Measurements from ENCODE around the gene C1GALT1.

DNA sequence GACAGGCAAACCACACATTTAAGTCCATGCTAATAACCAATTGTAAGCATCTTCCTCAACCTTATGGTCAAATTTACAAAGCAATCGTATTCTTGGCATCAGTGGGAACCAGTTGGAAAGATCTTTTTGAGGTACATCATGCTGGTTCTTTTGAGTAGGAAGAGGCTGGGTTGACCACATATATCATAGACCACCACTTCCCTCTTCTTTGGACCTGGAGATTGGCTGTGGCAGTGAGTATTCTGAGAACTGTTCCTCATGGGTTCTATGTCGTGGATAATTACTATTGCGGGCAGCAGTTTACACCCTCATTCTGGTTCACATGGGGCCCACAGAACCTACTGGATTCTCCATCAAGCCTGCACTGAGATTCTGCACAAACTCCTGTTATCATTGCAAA, 35.5 kb upstream of the C1GALT1 start:
- TF ChIP-seq EZH2 (IDR thresholded peaks at IDR 0.05; ENCODE audit: borderline replicate concordance) (no peak), EZH2phosphoT487 (IDR thresholded peaks at IDR 0.05; ENCODE audit: low read depth, severe bottlenecking, unreplicated experiment) (no peak)
- TF ChIP-seq, protein P1, sequence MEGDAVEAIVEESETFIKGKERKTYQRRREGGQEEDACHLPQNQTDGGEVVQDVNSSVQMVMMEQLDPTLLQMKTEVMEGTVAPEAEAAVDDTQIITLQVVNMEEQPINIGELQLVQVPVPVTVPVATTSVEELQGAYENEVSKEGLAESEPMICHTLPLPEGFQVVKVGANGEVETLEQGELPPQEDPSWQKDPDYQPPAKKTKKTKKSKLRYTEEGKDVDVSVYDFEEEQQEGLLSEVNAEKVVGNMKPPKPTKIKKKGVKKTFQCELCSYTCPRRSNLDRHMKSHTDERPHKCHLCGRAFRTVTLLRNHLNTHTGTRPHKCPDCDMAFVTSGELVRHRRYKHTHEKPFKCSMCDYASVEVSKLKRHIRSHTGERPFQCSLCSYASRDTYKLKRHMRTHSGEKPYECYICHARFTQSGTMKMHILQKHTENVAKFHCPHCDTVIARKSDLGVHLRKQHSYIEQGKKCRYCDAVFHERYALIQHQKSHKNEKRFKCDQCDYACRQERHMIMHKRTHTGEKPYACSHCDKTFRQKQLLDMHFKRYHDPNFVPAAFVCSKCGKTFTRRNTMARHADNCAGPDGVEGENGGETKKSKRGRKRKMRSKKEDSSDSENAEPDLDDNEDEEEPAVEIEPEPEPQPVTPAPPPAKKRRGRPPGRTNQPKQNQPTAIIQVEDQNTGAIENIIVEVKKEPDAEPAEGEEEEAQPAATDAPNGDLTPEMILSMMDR (IDR thresholded peaks at IDR 0.05; ENCODE audit: poor library complexity) = no peak

Data from hepatocyte (in vitro differentiated cells).